Diencephalon (tissue), 1 donor: ENCODE data around the gene FAM216A. TPM values are rescaled to one million over a fixed set of nuclear protein-coding genes. Genes with fewer than 3 reads are reported as not detected.

ENCODE experiments used
- small RNA-seq: library from RNA; depleted of rRNA; stranded (forward); fragments of <200 nt; gene quantifications from one replicate; pipeline ENCODE3, GENCODE V24; 2014
- total RNA-seq: library from RNA; depleted of rRNA; stranded (reverse); fragments of >200 nt; gene quantifications from one replicate; pipeline ENCODE4 v1.2.3, GENCODE V29; 2014

FAM216A gene
- 42.2 TPM for total RNA-seq

GRCh38 chr12:110468214-110469048, at the start of gene FAM216A, which contains the start of gene GPN3:
Gene FAM216A (plus strand): TSS chr12:110468845. CDS start chr12:110468876, 31 bp downstream.
Gene GPN3 (minus strand): TSS chr12:110468257. CDS start chr12:110468203, 54 bp downstream.

GRCh38 chr12:110449799-110450497, 18.7 kb upstream of the FAM216A start, which contains the start of gene ARPC3:
Gene ARPC3 (minus strand): TSS chr12:110450337. CDS start chr12:110450260, 77 bp downstream.

GRCh38 chr12:110501752-110502738, 33.4 kb downstream of the FAM216A start, which contains the start of the genes RAD9B and VPS29:
Gene RAD9B (plus strand): TSS chr12:110502331. CDS start chr12:110502338, 7 bp downstream.
Gene VPS29 (minus strand): TSS chr12:110502111. CDS start chr12:110502051, 60 bp downstream.

Small RNA genes within 50 kb of the gene (small RNA-seq; reads per million reads assigned to genes)
- not detected for gene RF00278

Other genes starting within 250 kb of the FAM216A start
- gene ATP2A2, start 187.6 kb upstream of the FAM216A start, total RNA-seq: 222 TPM
- 58.6 TPM for gene ANAPC7, start 65.1 kb upstream of the FAM216A start, total RNA-seq
- gene ARPC3, start 18.5 kb upstream of the FAM216A start, total RNA-seq: 156 TPM
- 16.6 TPM for gene GPN3, start 588 bp upstream of the FAM216A start, total RNA-seq
- 105 TPM for gene VPS29, start 33.3 kb downstream of the FAM216A start, total RNA-seq
- gene RAD9B, start 33.5 kb downstream of the FAM216A start, total RNA-seq: 1.6 TPM
- 17.5 TPM for gene PPTC7, start 114.5 kb downstream of the FAM216A start, total RNA-seq
- gene TCTN1, start 145.3 kb downstream of the FAM216A start, total RNA-seq: 58.6 TPM
- gene HVCN1, start 220.3 kb downstream of the FAM216A start, total RNA-seq: 6.9 TPM